GM23338 (cell line): ENCODE data around the gene NUP107. TPM values are rescaled to one million over a fixed set of nuclear protein-coding genes. Genes with fewer than 3 reads are reported as not detected.

Experiments
- ATAC-seq: fragments of 200-7000 bp; cut with Tn5 transposase; 3 replicates; pipeline ENCODE4 v1.9.1; 2020
- DNase-seq: peaks from one replicate; pipeline ENCODE4 v3.0.0-alpha.2; 2015; ENCODE audit warnings: low spot score
- H2AFZ ChIP-seq: fragments of 200-600 bp; sonication (generic); 2 replicates; pipeline ENCODE4 v1.8.0; 2016; ENCODE audit warnings: antibody characterized with exemption, mild to moderate bottlenecking, moderate library complexity
- H3F3A ChIP-seq: fragments of 200-600 bp; sonication (generic); replicated peaks from 2 replicates; pipeline ENCODE4 v1.8.0; 2017; ENCODE audit warnings: antibody characterized with exemption, mixed run types, low read depth
- H3K27ac ChIP-seq: fragments of 200-600 bp; sonication (generic); 2 replicates; pipeline ENCODE4 v1.6.1; 2016; ENCODE audit warnings: low read depth
- H3K27me3 ChIP-seq: fragments of 200-600 bp; sonication (generic); 2 replicates; pipeline ENCODE4 v1.8.0; 2016; ENCODE audit warnings: mild to moderate bottlenecking, mixed run types, moderate library complexity; ENCODE audit not compliant: insufficient read depth
- H3K36me3 ChIP-seq: fragments of 200-600 bp; sonication (generic); 2 replicates; pipeline ENCODE4 v1.8.0; 2016; ENCODE audit warnings: mild to moderate bottlenecking; ENCODE audit not compliant: insufficient read depth
- H3K4me1 ChIP-seq: fragments of 200-600 bp; sonication (generic); 2 replicates; pipeline ENCODE4 v1.8.0; 2016; ENCODE audit warnings: mild to moderate bottlenecking, moderate library complexity; ENCODE audit not compliant: insufficient read depth
- H3K4me2 ChIP-seq: fragments of 200-600 bp; sonication (generic); 2 replicates; pipeline ENCODE4 v1.7.1; 2017; ENCODE audit warnings: mixed run types
- H3K4me3 ChIP-seq: fragments of 200-600 bp; sonication (generic); 2 replicates; pipeline ENCODE4 v1.6.1; 2016; ENCODE audit warnings: mixed run types
- H3K79me2 ChIP-seq: fragments of 200-600 bp; sonication (generic); replicated peaks from 2 replicates; pipeline ENCODE4 v1.8.0; 2017; ENCODE audit warnings: mild to moderate bottlenecking; ENCODE audit not compliant: insufficient read depth
- H3K9me2 ChIP-seq: fragments of 200-600 bp; sonication (generic); 2 replicates; pipeline ENCODE4 v1.8.0; 2017; ENCODE audit not compliant: insufficient read depth
- H4K20me1 ChIP-seq: fragments of 200-600 bp; sonication (generic); replicated peaks from 2 replicates; pipeline ENCODE4 v1.8.0; 2017; ENCODE audit warnings: mild to moderate bottlenecking; ENCODE audit not compliant: insufficient read depth
- H3K27ac Mint-ChIP-seq: 2 replicates; pipeline ENCODE4 v1.8.0; 2020; ENCODE audit warnings: inconsistent platforms, mild to moderate bottlenecking, moderate library complexity, mixed read lengths
- H3K27me3 Mint-ChIP-seq: 3 replicates; pipeline ENCODE4 v1.8.0; 2022; ENCODE audit warnings: low read depth, mild to moderate bottlenecking, moderate library complexity, mixed read lengths, inconsistent platforms; ENCODE audit not compliant: insufficient read depth, poor library complexity
- H3K36me3 Mint-ChIP-seq: 3 replicates; pipeline ENCODE4 v1.8.0; 2021; ENCODE audit warnings: low read depth, mild to moderate bottlenecking, inconsistent platforms, moderate library complexity, mixed read lengths
- H3K4me1 Mint-ChIP-seq: 3 replicates; pipeline ENCODE4 v1.8.0; 2020; ENCODE audit warnings: mild to moderate bottlenecking, inconsistent platforms, mixed read lengths
- H3K4me3 Mint-ChIP-seq: 3 replicates; pipeline ENCODE4 v1.8.0; 2021; ENCODE audit warnings: moderate library complexity, mild to moderate bottlenecking, inconsistent platforms, mixed read lengths
- H3K9me3 Mint-ChIP-seq: 3 replicates; pipeline ENCODE4 v1.8.0; 2020; ENCODE audit warnings: moderate library complexity, mild to moderate bottlenecking, inconsistent platforms, mixed read lengths
- EZH2 ChIP-seq: fragments of 200-600 bp; sonication (generic); IDR thresholded peaks from one replicate; pipeline ENCODE4 v1.8.0; 2017; ENCODE audit warnings: antibody characterized with exemption, mild to moderate bottlenecking, low read depth; ENCODE audit not compliant: unreplicated experiment
- EZH2phosphoT487 ChIP-seq: fragments of 200-600 bp; sonication (generic); IDR thresholded peaks from one replicate; pipeline ENCODE4 v1.8.1; 2018; ENCODE audit warnings: antibody characterized with exemption; ENCODE audit not compliant: unreplicated experiment
- JUNB ChIP-seq: IDR thresholded peaks from one replicate; pipeline ENCODE4 v1.6.1; 2016; ENCODE audit warnings: antibody characterized with exemption; ENCODE audit not compliant: unreplicated experiment
- POLR2AphosphoS5 ChIP-seq: IDR thresholded peaks from 2 replicates; pipeline ENCODE4 v1.6.1; 2016; ENCODE audit warnings: antibody characterized with exemption, low read depth
- ZNF114 ChIP-seq: fragments of 250-450 bp; sonication (Bioruptor Pico); IDR thresholded peaks from 2 replicates; pipeline ENCODE4 v1.5.0; 2020; ENCODE audit warnings: mild to moderate bottlenecking, moderate library complexity
- ZNF331 ChIP-seq: fragments of 250-450 bp; sonication (Bioruptor Pico); IDR thresholded peaks from 2 replicates; pipeline ENCODE4 v1.5.0; 2020; ENCODE audit warnings: low read depth, mild to moderate bottlenecking, moderate library complexity
- polyA plus RNA-seq: library from polyadenylated mRNA; unstranded; fragments of >200 nt; fragmentation: Nextera tagmentation; extraction: Ambion mirVana; gene quantifications from 2 replicates; pipeline ENCODE4 v1.2.1, GENCODE V29; 2016
- total RNA-seq: library from RNA; depleted of rRNA; stranded (reverse); fragments of >200 nt; shearing (Covaris generic); gene quantifications from 2 replicates; pipeline ENCODE4 v1.2.3, GENCODE V29; 2014
- TF ChIP-seq, protein P1 (sequence below): IDR thresholded peaks from 2 replicates; pipeline ENCODE4 v1.6.1; 2016; ENCODE audit warnings: antibody characterized with exemption
- TF ChIP-seq, protein P2 (sequence below): IDR thresholded peaks from one replicate; pipeline ENCODE4 v1.6.1; 2018; ENCODE audit warnings: antibody characterized with exemption; ENCODE audit not compliant: unreplicated experiment

NUP107 gene
- total and polyA plus RNA-seq, 2 experiments from 2014 or later = 123 to 152 TPM

DNA sequence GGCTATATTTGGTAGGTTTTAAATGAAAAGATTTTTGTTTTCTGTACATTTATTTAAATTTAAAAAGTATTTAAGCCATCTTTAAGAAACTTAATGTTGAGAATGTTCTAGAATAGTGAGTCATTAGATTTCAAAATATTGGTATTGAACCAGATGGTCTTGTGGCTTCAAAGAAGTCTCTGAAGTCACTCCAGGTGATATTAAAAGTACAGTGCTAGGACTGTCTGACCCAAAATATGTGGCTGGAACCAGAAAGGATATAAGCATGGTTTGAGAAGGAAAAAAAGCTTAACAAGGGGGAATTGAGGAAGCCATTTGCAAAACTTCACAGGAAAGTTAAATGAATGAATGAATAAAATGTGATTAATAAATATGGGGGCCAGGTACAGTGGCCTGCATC, 92.5 kb downstream of the NUP107 start (continued):
- TF ChIP-seq, protein P1, sequence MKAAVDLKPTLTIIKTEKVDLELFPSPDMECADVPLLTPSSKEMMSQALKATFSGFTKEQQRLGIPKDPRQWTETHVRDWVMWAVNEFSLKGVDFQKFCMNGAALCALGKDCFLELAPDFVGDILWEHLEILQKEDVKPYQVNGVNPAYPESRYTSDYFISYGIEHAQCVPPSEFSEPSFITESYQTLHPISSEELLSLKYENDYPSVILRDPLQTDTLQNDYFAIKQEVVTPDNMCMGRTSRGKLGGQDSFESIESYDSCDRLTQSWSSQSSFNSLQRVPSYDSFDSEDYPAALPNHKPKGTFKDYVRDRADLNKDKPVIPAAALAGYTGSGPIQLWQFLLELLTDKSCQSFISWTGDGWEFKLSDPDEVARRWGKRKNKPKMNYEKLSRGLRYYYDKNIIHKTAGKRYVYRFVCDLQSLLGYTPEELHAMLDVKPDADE = no peak
- TF ChIP-seq POLR2AphosphoS5 (no peak), JUNB (no peak)

DNA sequence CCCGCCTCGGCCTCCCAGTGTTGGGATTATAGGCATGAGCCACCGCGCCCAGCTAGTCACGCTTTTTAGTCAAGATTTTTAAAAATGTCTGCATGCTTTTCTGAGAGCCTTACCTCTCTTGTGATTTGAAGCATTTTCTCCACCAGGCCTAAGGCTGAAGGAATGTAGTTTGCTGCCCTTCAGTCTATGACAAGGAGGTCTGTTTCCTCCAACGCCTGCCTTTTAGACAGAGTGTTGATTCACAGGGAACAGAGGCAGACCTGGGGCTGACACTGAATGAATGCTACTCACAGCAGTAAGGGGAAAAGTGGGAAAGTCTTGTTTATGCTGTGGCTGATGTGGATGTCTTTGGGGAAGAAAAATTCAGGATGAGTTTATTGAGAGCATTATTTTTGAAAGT, 94.0 kb downstream of the NUP107 start:
- Mint-ChIP-seq H3K27me3 (peaks cover 7% of the 10 kb centered on the region), H3K27ac (no peak overlapping the region), H3K4me1 (0 out of 3 replicates have a peak, but pooled peaks cover 2% of the 10 kb centered on the region), H3K36me3 (no peaks in the 10 kb centered on the region; the same call in 2 of the 3 replicates), H3K4me3 (no peak overlapping the region), H3K9me3 (no peaks in the 10 kb centered on the region)
- no peak overlapping the region for H2AFZ ChIP-seq
- H3K79me2 ChIP-seq = no peaks in the 10 kb centered on the region
- ATAC-seq (peak; percentile 32; the same call in 2 of the 3 replicates), DNase-seq (no peak)
- H3K27ac ChIP-seq = no peak overlapping the region
- H3K9me2 ChIP-seq = no peaks in the 10 kb centered on the region
- H4K20me1 ChIP-seq = no peaks in the 10 kb centered on the region
- H3K4me2 ChIP-seq = no peak overlapping the region
- no peaks in the 10 kb centered on the region for H3F3A ChIP-seq
- TF ChIP-seq JUNB (no peak), ZNF114 (CRISPR knock-in tag) (no peak), POLR2AphosphoS5 (no peak), ZNF331 (CRISPR knock-in tag) (no peak), EZH2phosphoT487 (no peak), EZH2 (no peak)
- TF ChIP-seq, protein P1 = no peak
- TF ChIP-seq, protein P2, sequence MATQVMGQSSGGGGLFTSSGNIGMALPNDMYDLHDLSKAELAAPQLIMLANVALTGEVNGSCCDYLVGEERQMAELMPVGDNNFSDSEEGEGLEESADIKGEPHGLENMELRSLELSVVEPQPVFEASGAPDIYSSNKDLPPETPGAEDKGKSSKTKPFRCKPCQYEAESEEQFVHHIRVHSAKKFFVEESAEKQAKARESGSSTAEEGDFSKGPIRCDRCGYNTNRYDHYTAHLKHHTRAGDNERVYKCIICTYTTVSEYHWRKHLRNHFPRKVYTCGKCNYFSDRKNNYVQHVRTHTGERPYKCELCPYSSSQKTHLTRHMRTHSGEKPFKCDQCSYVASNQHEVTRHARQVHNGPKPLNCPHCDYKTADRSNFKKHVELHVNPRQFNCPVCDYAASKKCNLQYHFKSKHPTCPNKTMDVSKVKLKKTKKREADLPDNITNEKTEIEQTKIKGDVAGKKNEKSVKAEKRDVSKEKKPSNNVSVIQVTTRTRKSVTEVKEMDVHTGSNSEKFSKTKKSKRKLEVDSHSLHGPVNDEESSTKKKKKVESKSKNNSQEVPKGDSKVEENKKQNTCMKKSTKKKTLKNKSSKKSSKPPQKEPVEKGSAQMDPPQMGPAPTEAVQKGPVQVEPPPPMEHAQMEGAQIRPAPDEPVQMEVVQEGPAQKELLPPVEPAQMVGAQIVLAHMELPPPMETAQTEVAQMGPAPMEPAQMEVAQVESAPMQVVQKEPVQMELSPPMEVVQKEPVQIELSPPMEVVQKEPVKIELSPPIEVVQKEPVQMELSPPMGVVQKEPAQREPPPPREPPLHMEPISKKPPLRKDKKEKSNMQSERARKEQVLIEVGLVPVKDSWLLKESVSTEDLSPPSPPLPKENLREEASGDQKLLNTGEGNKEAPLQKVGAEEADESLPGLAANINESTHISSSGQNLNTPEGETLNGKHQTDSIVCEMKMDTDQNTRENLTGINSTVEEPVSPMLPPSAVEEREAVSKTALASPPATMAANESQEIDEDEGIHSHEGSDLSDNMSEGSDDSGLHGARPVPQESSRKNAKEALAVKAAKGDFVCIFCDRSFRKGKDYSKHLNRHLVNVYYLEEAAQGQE = no peak
- H3K27me3 ChIP-seq = no peaks in the 10 kb centered on the region
- H3K36me3 ChIP-seq = no peaks in the 10 kb centered on the region
- H3K4me1 ChIP-seq = no peaks in the 10 kb centered on the region
- no peak overlapping the region for H3K4me3 ChIP-seq
